Transverse colon (tissue), 4 donors: Measurements from ENCODE around the gene BPIFA1. TPM values are rescaled to one million over a fixed set of nuclear protein-coding genes. Genes with fewer than 3 reads are reported as not detected.

ENCODE experiments used
- DNase-seq: peaks from one replicate; pipeline ENCODE4 v3.0.0-alpha.2; 2019
- H3K27ac ChIP-seq, 4 donors: fragments of 200-600 bp; sonication (generic); 2 replicates each; pipeline ENCODE4 v1.5.1; 2016 to 2018; ENCODE audit warnings: inconsistent platforms in 4 of 4
- H3K27me3 ChIP-seq: fragments of 200-600 bp; sonication (generic); 2 replicates; pipeline ENCODE4 v1.5.1; 2017; ENCODE audit warnings: inconsistent platforms
- H3K36me3 ChIP-seq, 4 donors: fragments of 200-600 bp; sonication (generic); 2 replicates each; pipeline ENCODE4 v1.5.1; 2017 to 2019; ENCODE audit warnings: inconsistent platforms in 4 of 4
- H3K4me1 ChIP-seq, 4 donors: fragments of 200-600 bp; sonication (generic); 2 replicates each; pipeline ENCODE4 v1.5.1; 2017 to 2020; ENCODE audit warnings: inconsistent platforms in 4 of 4
- H3K4me3 ChIP-seq, 4 donors: fragments of 200-600 bp; sonication (generic); 1 replicate in 1 of 4; 2 replicates in 3 of 4; pipeline versions ENCODE4 v1.5.1 to v1.6.1; 2017 to 2019; ENCODE audit warnings: inconsistent platforms in 4 of 4
- H3K9me3 ChIP-seq, 2 donors: fragments of 200-600 bp; sonication (generic); 2 replicates each; pipeline ENCODE4 v1.5.1; 2017 to 2019; ENCODE audit warnings: inconsistent platforms in 2 of 2
- EP300 ChIP-seq: sonication (generic); formaldehyde crosslinking; IDR thresholded peaks from one replicate; pipeline ENCODE4 v1.6.1; 2017; ENCODE audit warnings: antibody characterized with exemption, low read depth
- POLR2A ChIP-seq: fragments of 450-650 bp; IDR thresholded peaks from one replicate; pipeline ENCODE4 v1.6.1; 2016; ENCODE audit warnings: antibody characterized with exemption, mild to moderate bottlenecking, moderate library complexity
- POLR2AphosphoS5 ChIP-seq, 3 donors: sonication (generic); formaldehyde crosslinking; IDR thresholded peaks; one replicate each; pipeline ENCODE4 v1.6.1; 2016; ENCODE audit warnings: antibody characterized with exemption in 3 of 3
- WGBS, 2 donors: methylation state at CpG; one replicate each; pipeline ENCODE4 v1.1.5; 2018; ENCODE audit warnings: low coverage in 1 of 2; 5-methylcytosine and 5-hydroxymethylcytosine counted together
- in situ Hi-C, 4 donors: fragments of 200-750 bp; cut with MboI; loops; one replicate each; pipeline versions ENCODE4 v1.15.0 to v1.15.1; 2017; ENCODE audit warnings: low sequenced_read_pairs in 3 of 4, low pct_ligation_motif_present in 1 of 4, low pct_unique_long_range_greater_than_20kb in 1 of 4
- intact Hi-C: fragments of 100-400 bp; cut with DNase I; formaldehyde crosslinking; loops from one replicate; pipeline ENCODE4 v1.15.1; 2023; ENCODE audit warnings: low total_unique reads
- total RNA-seq, 4 donors: library from RNA; depleted of rRNA; stranded (reverse); fragments of >200 nt; gene quantifications; one replicate each; pipeline ENCODE4 v1.1.0, GENCODE V29; 2016
- TF ChIP-seq, protein P1 (sequence below), 5 experiments: fragments of 200-600 bp in 3 of 5; fragments of 450-650 bp in 2 of 5; sonication (generic) in 3 of 5; IDR thresholded peaks; 1 replicate in 2 of 5; 2 replicates in 3 of 5; pipeline ENCODE4 v1.5.1; 2016 to 2017; ENCODE audit warnings: antibody characterized with exemption in 5 of 5, inconsistent platforms in 3 of 5, mild to moderate bottlenecking in 2 of 5, moderate library complexity in 1 of 5

The BPIFA1 gene
- total RNA-seq, 4 donors from 2014 or later, result not detected

DNA sequence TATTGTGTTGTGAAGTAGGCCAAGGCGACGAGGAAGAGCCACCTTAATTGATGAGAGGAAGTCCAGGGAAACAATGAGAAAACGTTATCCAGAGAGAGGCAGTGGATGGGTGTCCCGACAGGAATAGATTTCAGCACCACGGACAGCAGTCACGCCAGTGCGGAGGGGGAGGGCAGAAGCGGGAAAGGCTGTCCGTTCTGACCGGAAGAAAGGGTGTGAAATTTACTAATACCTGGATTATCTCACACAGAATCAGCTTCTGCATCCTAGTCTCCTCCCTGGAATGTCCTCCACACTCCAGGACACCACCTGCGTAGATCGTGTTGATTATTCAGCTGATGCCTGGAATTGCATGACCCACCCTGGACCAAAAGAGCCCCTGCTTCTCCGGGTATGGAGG is 26.0 kb upstream of the BPIFA1 start:
- WGBS, 2 donors, result 7 to 9% methylated on average over 3 to 13 of the region's 13 CpGs
- Histone ChIP-seq H3K9me3 (no peaks in the 10 kb centered on the region), H3K27ac (no peak overlapping the region), H3K4me1 (no peaks in the 10 kb centered on the region), H3K36me3 (no peaks in the 10 kb centered on the region), H3K4me3 (no peak overlapping the region), H3K27me3 (peaks cover 15% of the 10 kb centered on the region)
- in situ Hi-C loops (no loop called here), intact Hi-C loops (no loop called here)
- TF ChIP-seq POLR2AphosphoS5 (IDR thresholded peaks at IDR 0.05) (no peak), EP300 (no peak), POLR2A (no peak)
- TF ChIP-seq, protein P1, sequence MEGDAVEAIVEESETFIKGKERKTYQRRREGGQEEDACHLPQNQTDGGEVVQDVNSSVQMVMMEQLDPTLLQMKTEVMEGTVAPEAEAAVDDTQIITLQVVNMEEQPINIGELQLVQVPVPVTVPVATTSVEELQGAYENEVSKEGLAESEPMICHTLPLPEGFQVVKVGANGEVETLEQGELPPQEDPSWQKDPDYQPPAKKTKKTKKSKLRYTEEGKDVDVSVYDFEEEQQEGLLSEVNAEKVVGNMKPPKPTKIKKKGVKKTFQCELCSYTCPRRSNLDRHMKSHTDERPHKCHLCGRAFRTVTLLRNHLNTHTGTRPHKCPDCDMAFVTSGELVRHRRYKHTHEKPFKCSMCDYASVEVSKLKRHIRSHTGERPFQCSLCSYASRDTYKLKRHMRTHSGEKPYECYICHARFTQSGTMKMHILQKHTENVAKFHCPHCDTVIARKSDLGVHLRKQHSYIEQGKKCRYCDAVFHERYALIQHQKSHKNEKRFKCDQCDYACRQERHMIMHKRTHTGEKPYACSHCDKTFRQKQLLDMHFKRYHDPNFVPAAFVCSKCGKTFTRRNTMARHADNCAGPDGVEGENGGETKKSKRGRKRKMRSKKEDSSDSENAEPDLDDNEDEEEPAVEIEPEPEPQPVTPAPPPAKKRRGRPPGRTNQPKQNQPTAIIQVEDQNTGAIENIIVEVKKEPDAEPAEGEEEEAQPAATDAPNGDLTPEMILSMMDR (IDR thresholded peaks at IDR 0.05), result no peak
- DNase-seq, result peak; percentile 56

DNA sequence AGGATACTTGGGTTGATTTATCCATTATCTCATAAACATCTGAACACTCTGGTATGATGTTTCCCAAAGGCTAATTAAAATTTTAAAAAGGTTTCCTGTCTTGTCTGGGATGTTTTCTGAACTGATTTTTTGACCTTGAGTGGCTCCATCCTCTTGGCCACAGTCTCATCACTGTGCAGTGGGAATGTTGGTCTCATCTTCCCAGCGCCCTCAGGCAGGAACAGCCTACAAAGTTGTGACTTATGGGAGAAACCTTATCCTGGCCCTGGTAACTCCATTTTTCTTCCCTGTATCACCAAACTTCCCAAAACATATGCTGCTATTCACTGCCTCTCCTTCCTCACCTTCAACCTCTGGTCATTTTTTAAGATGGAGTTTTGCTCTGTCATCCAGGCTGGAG is 25.4 kb upstream of the BPIFA1 start:
- in situ Hi-C loops, result no loop called here
- no peak for TF ChIP-seq EP300
- TF ChIP-seq, protein P1 (IDR thresholded peaks at IDR 0.05), result no peak
- TF ChIP-seq POLR2A, result no peak
- TF ChIP-seq POLR2AphosphoS5 (IDR thresholded peaks at IDR 0.05), result no peak
- DNase-seq, result no peak
- 34% methylated on average over 1 of the region's 1 CpG; no CpG with 5 or more reads in 1 of the 2 donors for WGBS, 2 donors
- no peaks in the 10 kb centered on the region for H3K9me3 ChIP-seq
- H3K4me3 ChIP-seq, result no peak overlapping the region
- H3K27ac ChIP-seq, result no peak overlapping the region
- intact Hi-C loops, result no loop called here
- no peaks in the 10 kb centered on the region for H3K4me1 ChIP-seq
- H3K36me3 ChIP-seq, result no peaks in the 10 kb centered on the region
- H3K27me3 ChIP-seq, result peaks cover 15% of the 10 kb centered on the region

DNA sequence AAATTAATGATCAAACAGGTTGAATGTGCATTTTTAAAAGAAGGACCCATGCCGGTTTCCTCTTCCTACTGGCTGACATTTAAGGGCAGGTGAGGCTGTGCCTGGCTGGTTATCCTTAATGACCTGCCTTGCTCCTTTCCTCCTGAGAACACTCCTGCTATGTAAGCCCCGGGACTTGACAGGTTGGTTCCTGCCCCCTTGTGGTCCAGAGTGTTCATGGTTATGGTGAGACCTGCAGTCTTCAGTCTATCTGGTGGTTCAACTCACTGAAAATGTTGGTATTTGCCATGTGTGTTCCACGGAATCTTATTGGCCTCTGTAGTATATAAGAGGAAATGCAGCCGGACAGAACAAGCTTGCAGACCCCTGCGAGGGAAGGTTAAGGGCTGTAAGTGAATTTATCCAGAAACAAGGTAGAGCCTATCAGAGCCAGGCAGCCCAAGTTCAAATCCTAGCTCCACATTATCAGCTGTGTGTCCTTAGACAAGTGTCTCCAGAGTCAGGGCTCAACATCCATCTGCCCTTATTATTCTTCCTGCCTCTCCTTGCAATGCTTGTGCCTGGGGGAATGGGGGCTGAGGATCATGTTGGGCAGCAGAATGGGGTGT is 23.9 kb upstream of the BPIFA1 start:
- Histone ChIP-seq H3K4me3 (no peak overlapping the region), H3K4me1 (no peaks in the 10 kb centered on the region), H3K9me3 (no peaks in the 10 kb centered on the region), H3K27ac (no peak overlapping the region), H3K27me3 (peaks cover 15% of the 10 kb centered on the region), H3K36me3 (no peaks in the 10 kb centered on the region)
- peak; percentile 8 for DNase-seq
- no peak for TF ChIP-seq POLR2A
- TF ChIP-seq, protein P1 (IDR thresholded peaks at IDR 0.05), result peak in 4 of 5 experiments; percentile 16 to 32 (median 28)
- intact Hi-C loops (no loop called here), in situ Hi-C loops (no loop called here)
- WGBS, 2 donors, result 25% methylated on average over 5 of the region's 5 CpGs; no CpG with 5 or more reads in 1 of the 2 donors

DNA sequence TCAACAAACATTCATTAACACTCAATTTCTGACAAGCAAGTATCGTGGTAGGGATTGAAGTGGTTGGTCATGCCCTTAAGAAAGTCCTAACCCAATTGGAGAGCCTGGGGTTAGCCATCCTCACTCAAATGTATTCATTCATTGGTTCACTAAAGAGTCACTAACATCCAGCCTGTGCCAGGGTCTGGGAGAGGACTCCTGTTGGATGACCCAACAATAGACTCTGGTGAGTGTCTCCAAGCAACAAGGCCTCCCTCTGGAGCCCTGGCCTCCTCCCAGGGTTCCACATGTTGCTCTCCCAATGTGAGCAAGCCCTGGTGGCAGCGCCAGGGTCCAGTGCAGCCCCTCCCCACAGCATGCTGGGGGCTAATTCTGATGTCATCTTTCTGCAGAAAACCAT is 18.7 kb upstream of the BPIFA1 start, which contains the start of gene BPIFA3:
BPIFA3 (plus strand) TSS at position 301 of the 400 bp plus-strand sequence. CDS start 185 bp downstream, outside the sequence.
- in situ Hi-C loops (no loop called here), intact Hi-C loops (no loop called here)
- no peaks in the 10 kb centered on the region for H3K4me1 ChIP-seq
- no peaks in the 10 kb centered on the region for H3K36me3 ChIP-seq
- DNase-seq, result no peak
- TF ChIP-seq POLR2AphosphoS5 (IDR thresholded peaks at IDR 0.05), result no peak
- TF ChIP-seq EP300, result no peak
- TF ChIP-seq POLR2A, result no peak
- TF ChIP-seq, protein P1 (IDR thresholded peaks at IDR 0.05), result no peak
- H3K4me3 ChIP-seq, result no peak within 1 kb of the TSS
- H3K27me3 ChIP-seq, result peaks cover 12% of the 10 kb centered on the region
- no peaks in the 10 kb centered on the region for H3K9me3 ChIP-seq
- WGBS, 2 donors, result 60% methylated on average over 2 of the region's 2 CpGs; no CpG with 5 or more reads in 1 of the 2 donors
- H3K27ac ChIP-seq, result no peak within 1 kb of the TSS
